ENCODE measurements around the gene GNB1.
A peak's percentile ranks its signal among the peaks of the same experiment; 100 is the strongest.

The GNB1 gene

GRCh38 chr1:1922956-1923833 lies 32.3 kb upstream of the GNB1 start:
- no peak for DNase-seq (ENCODE audit: low read depth)

DNA sequence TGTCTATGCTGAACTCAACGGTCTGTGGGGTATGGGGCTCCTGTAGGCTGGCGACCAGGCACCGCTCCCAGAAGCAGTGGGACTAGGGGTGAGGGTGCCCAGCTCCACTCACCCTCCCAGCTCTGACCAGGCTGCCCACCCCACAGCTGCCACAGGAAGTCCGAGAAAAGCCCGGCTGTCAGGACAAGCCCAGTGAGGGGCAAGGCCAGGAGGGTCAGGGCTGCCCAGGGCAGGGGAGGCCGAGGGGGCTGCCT lies 31.7 kb upstream of the GNB1 start:
- DNase-seq (ENCODE audit: low read depth): no peak

DNA sequence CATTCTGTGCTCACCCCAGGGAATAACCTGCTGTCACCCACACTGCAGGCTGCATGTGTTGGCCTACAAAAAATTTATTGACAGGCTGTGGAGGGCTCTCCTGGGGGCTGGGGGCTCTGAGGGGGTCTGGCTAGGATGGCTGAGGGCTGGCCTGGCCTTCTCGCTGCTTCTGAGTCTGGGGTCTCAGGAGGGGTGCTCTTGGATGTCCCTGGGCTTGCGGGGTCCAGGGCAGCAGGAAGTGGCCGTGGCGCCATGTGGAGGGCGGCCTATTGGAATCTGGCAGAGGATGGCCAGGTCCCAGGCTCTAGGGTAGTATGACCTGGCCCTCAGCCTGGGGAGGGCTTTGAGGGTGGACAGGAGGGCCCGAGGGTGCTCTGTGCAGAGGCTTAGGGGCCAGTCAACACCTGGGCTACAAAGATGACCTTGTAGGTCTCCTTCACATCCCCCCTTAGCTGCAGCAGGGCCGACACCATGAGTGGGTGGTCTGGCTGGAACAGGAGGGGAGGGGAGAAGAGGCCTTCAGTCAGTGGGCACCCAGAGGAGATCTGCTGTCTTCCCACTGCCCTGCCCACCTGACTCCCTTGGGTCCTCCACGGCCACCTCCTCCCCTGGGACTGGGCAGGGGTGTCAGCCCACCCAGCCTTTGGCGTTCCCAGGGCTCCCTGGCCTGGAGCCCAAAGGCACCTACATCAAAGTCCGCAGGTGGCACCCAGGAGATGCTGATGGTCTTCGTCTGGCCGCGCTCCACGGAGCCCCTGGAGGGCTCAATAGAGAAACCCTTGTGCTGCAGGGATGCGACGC lies 31.2 kb upstream of the GNB1 start:
- DNase-seq (ENCODE audit: low read depth): no peak

DNA sequence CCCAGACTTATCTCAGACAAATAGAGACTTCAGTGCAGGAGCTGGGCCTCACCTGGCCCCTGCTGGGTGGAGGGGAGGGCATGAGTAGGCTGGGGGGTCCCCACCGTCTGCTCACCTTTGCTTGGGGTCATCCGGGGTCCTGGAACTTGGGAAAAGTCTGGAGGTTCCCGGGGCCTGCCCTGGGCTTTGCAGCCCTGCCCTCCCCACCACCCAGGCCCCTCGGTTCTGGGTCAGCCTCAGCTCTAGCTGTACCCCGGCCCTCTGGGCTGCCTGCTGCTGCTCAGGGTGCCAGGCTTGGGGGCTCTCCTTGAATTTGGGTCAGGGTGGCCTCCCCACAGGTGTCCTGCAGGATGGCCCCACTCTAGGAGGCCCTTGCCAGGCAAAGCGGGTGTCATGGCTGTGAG lies 30.6 kb upstream of the GNB1 start:
- no peak for DNase-seq (ENCODE audit: low read depth)

- DNase-seq (ENCODE audit: low read depth): no peak
Measured at GRCh38 chr1:1920608-1921458, 29.9 kb upstream of the GNB1 start.

GRCh38 chr1:1920057-1920607 lies 29.2 kb upstream of the GNB1 start:
- no peak for DNase-seq (ENCODE audit: low read depth)

DNA sequence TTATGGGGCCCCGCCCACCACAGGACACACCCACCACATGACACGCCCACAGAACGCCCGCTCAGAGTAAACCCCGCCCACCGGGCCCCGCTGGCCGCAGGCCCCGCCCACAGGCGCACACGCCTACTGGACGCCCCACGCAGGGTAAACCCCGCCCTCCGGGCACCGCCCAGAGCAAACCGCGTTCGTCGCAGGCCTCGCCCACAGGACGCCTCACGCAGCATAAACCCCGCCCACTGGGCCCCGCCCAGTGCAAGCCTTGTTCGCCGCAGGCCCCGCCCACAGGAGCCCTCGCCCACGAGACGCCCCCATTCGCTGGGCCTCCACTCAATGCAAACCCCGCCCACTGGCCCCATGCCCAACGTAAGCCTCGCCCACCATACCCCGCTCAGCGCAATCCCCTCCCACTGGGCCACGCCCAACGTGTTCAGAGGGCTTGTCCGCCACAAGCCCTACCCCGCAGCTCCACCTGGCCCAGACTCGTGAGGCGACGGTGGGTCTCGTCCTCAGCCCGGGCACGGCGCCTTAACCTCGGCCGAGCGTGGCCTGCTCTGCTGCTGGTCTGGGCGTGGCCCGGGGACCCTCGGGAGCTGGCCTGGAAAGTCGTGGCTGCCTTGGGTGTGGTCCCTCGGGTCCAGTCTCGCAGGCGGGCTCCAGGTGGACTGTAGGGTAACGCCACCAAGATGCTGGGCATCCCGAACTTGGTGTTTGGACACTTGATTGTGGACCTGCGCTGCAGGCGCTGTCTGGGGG lies 28.6 kb upstream of the GNB1 start:
- DNase-seq (ENCODE audit: low read depth): peak; percentile 98

DNA sequence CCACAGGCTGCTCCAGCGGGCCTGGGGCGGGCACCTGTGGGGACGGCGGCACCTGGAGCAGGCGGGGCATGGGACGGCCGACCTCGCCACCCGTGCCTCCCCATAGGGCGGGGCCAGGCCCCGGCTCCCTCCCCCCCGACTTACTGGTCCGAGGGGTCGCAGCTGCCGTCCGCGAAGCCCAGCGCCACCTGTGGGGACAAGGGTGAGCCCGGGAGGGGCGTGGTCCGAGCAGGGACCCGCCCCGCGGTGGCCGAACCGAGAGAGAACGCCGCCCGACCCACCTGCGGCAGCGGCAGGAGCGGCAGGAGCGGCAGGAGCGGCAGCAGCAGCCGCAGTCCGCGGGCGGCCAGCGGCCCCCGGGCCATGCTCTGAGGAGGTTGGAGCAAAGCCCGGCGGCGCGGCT lies 28.0 kb upstream of the GNB1 start, which contains the start of gene TMEM52:
Gene TMEM52, minus strand, starts transcription at position 379 of the 403 bp plus-strand sequence. Its CDS starts 14 bp downstream, at position 365.
- no peak for DNase-seq (ENCODE audit: low read depth)

GRCh38 chr1:1917995-1918900 lies 27.4 kb upstream of the GNB1 start:
- no peak for DNase-seq (ENCODE audit: low read depth)

DNA sequence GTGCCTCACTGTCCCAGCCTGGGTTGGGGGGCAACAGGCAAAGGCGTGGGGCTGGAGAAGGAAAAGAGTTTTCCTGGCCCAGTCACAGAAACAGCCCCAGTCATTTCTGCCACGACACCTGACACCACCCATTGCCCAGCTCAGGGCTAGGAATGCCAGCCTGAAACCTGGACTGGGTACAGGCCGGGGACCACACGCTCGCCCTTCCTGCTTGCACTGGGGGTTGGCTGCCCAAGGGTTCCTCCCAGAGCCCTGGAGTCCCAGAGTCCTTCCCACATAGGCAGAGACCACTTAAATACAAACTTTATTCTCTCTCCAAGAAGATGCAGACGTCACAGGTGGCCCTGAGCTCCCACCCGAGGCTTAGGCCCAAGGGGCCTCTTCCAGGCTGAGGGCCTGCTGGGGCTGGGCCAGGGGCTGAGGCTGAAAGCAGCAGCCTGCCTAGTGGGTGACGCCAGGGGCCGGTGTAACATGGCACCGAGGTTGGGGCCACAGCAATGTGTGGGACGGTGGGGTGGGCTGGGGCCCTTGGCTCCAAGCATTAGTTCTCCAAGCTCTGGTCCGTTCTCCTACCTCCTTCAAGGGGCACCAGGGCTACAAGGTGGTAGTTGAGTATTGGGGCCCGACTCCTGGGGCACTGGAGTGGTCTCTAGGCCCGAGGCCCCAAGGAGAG lies 26.6 kb upstream of the GNB1 start:
- no peak for DNase-seq (ENCODE audit: low read depth)

- DNase-seq (ENCODE audit: low read depth): no peak
Measured at GRCh38 chr1:1916851-1917251, 26.0 kb upstream of the GNB1 start.

DNA sequence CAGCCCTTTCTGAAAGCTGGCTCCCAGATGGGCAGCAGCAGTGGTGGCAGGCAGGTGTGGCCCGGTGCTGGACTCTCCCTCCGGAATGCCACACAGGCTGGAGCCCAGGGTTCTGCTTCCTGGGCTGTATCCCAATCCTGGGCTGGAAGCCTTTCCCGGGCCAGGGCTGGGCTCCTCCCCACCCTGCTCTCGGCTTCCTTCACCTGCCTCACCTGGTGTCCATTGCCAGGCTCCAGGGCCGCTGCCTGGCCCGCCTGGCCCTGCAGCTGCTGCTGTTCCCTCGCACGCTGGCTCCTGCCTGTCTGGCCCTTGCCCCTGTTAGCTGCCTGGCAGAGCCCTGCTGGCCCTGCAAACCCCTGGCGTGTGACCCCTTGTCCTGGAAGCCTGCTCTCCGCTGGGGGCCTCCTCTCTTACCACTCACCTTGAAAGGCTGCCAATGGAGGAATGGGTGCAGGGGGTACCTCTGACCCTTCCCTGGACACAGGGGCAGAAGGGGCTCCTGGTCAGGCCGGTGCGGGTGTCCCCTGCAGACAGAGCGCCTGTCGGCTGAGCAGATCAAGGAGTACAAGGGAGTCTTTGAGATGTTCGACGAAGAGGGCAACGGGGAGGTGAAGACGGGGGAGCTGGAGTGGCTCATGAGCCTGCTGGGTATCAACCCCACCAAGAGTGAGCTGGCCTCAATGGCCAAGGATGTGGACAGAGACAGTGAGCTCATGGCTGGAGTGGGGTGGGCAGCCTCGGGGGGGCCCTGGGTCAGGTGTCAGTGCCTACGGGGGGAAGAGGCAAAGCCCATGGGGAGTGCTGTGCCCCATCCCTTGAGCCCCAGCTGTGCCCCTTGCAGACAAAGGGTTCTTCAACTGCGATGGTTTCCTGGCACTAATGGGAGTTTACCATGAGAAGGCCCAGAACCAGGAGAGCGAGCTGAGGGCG lies 25.3 kb upstream of the GNB1 start:
- DNase-seq (ENCODE audit: low read depth): no peak

GRCh38 chr1:1914971-1915692 lies 24.2 kb upstream of the GNB1 start, which contains the start of gene CALML6:
TSS of gene CALML6 (plus strand) at chr1:1915260. CDS start at chr1:1915281, 21 bp downstream.
- DNase-seq (ENCODE audit: low read depth): no peak

DNA sequence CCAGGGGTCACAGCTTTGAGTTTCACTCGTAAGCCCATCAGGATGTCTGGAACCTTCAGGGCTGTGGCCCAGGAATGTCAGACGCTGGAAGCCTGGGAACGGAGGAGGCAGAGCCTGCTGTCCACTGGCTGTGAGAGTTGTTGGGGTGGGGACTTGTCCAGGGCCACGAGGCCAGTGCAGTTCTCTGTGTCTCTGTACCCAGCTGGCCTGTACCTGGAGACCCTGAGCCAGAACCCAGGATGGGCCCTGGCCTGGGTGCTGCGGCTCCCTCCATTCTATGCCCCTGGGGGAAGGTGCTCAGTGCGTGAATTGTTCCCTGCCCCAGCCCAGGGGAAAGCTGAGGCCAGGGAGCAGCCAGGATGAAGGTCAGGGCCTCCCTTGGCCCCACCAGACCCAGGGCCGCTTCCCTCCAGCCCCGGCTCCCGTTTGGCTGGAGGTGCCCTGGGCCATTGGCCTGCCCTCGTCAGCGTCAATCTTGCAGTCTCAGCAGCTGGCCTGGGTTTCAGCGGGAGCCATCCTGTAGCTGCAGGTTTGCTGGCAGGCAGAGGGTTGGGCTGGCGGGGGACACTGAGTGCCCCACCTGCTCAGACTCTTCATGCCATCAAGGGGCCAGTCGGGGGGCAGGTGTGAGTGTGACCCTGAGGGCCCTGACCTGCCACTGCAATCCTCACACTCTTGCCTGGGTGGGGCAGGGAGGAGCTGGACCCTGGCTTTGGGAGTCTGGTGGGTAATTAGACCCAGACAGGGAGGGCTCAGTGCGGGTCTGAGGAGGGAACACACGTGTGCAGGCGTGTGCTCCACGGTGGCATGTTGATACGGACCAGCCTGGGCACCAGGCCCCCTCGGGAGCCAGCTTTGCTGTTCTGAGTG lies 23.4 kb upstream of the GNB1 start:
- DNase-seq (ENCODE audit: low read depth): no peak

DNA sequence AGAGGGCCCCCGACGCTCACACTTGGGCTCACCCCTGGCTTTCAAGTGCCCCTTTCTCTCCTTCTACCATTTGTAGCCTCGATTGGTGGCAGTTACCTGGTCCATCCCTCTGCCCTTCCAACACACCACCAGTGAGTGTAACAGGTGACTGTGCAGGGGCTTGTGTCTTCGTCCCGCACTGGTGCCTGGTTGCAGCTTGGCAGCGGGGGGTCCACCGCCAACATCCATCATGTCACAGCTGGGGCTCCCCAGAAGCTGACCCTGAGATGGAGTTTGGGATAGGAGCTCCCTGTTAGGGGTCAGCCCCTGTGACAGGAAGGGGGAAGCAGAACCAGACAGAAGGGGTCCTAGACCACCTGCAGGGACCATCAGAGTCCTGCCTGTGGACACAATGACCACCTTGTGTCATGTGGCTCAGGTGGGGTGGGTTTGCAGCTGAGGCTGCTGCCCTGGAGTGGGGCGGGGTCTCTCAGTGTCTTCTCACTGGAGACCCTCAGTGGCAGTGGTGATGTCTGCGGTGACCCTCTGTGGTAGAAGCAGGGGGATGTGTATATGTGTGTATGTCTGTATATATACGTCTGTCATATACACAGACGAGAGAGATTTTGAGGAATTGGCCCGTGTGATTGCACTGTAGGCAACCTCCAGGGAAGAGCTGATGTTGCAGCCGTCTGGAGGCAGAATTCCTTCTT lies 20.6 kb upstream of the GNB1 start:
- DNase-seq (ENCODE audit: low read depth): no peak

DNA sequence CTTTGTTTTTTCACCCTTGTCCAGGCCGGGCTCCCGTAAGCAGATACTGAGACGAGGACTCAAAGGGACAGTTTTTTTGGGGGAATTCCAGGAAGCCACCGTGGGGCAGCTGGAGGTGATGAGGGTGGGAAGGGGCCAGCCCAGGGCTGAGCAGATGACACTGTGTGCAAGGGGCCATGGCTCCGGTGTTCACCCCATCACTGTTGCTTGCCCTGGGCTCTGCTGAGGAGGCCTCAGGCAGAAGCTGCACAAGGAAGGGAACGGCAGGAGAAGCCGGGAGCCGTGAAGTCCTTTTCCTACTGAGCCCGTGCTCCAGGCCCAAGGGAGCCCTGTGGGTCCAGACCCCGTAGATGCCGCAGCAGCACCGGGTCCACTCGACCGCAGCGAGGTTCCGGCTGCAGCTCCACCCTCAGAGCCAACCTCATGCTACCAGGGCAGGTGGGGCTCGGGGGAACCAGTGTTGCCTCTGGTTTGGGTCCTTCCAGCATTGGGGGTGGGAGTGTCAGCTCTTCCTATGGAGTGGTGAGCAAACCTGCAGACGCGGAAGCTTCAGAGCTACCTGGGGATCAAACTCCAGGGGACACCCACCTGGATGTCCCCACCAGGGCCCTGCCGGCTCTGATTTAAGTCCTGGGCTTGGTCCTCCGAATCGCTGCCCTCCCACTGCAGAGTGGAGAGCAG lies 19.9 kb upstream of the GNB1 start:
- DNase-seq (ENCODE audit: low read depth): no peak
